K562 (cell line): ENCODE data around the gene PLEKHA7. TPM values are rescaled to one million over a fixed set of nuclear protein-coding genes. Genes with fewer than 3 reads are reported as not detected.

Experiments used
- ATAC-seq: fragments of 200-7000 bp; cut with Tn5 transposase; 3 replicates; pipeline ENCODE4 v1.9.1; 2020; ENCODE audit warnings: moderate library complexity
- BruUV-seq: library from RNA; stranded (reverse); fragments of 400-500 nt; replicated peaks from 2 replicates; lab custom pipeline; 2021; lab: Mats Ljungman, UMichigan
- CTCF ChIA-PET: fragments of 300-600 bp; formaldehyde crosslinking; extraction: SDS; loops from one replicate; lab custom pipeline; 2021; ENCODE audit warnings: low intra/inter-chr PET ratio; lab: Yijun Ruan, JAX
- POLR2A ChIA-PET: fragments of 300-600, 350-650 bp; sonication (Branson Sonifier 250); formaldehyde crosslinking; extraction: SDS; loops from one replicate; lab custom pipeline; 2021; ENCODE audit warnings: antibody characterized with exemption, inconsistent platforms; lab: Yijun Ruan, JAX
- DNase-seq, 4 experiments: peaks; one replicate each; pipeline versions ENCODE4 v3.0.0 to v3.0.0-alpha.2; 2011 to 2018; ENCODE audit warnings: low spot score in 3 of 4, mixed read lengths in 3 of 4; ENCODE audit errors: extremely low read depth in 1 of 4
- FAIRE-seq: peaks from 2 replicates; lab custom pipeline; 2011; peaks lifted over from hg19 to GRCh38; lab: Jason Lieb, UNC
- H2AFZ ChIP-seq: 2 replicates; pipeline ENCODE4 v1.6.0; 2011; ENCODE audit warnings: low read depth, low read length, control low read depth, inconsistent platforms
- H3K27ac ChIP-seq: fragments of 200-600 bp; 3 replicates; pipeline ENCODE4 v1.8.0; 2011; ENCODE audit warnings: low read depth, mild to moderate bottlenecking, control low read depth, inconsistent platforms, low read length, moderate library complexity, mixed read lengths; ENCODE audit errors: extremely low read depth
- H3K27me3 ChIP-seq, 2 experiments: fragments of 300-600 bp in 1 of 2; 2 replicates in 1 of 2; 3 replicates in 1 of 2; pipeline versions ENCODE4 v1.6.0 to v1.8.0; 2011; ENCODE audit warnings: inconsistent platforms in 2 of 2, low read length in 2 of 2, mild to moderate bottlenecking in 1 of 2, mixed read lengths in 1 of 2, moderate library complexity in 1 of 2; ENCODE audit not compliant: control insufficient read depth in 2 of 2, insufficient read depth in 2 of 2
- H3K36me3 ChIP-seq: fragments of 300-600 bp; 3 replicates; pipeline ENCODE4 v1.8.0; 2011; ENCODE audit warnings: mild to moderate bottlenecking, low read length, inconsistent platforms; ENCODE audit not compliant: control insufficient read depth, insufficient read depth
- H3K4me1 ChIP-seq, 2 experiments: fragments of 200-600 bp in 1 of 2; replicated peaks in 1 of 2; 2 replicates in 1 of 2; 3 replicates in 1 of 2; pipeline versions ENCODE4 v1.5.1 to v1.8.0; 2011; ENCODE audit warnings: inconsistent platforms in 2 of 2, low read length in 2 of 2, mild to moderate bottlenecking in 1 of 2, mixed read lengths in 1 of 2, moderate library complexity in 1 of 2; ENCODE audit not compliant: control insufficient read depth in 2 of 2, insufficient read depth in 2 of 2
- H3K4me2 ChIP-seq: 2 replicates; pipeline ENCODE4 v1.6.1; 2011; ENCODE audit warnings: low read length, control low read depth, inconsistent platforms, mixed read lengths; ENCODE audit not compliant: insufficient read depth
- H3K4me3 ChIP-seq: fragments of 200-600 bp; sonication (generic), shearing (Covaris generic); 2 replicates; pipeline ENCODE4 v1.5.1; 2016; ENCODE audit warnings: control low read depth, inconsistent platforms
- H3K79me2 ChIP-seq: fragments of 200-600 bp; 3 replicates; pipeline ENCODE4 v1.8.0; 2011; ENCODE audit warnings: low read length, inconsistent platforms; ENCODE audit not compliant: control insufficient read depth, insufficient read depth
- H3K9ac ChIP-seq, 2 experiments: 2 replicates each; pipeline versions ENCODE4 v1.6.0 to v1.6.1; 2011; ENCODE audit warnings: low read depth in 2 of 2, low read length in 2 of 2, control low read depth in 1 of 2, inconsistent platforms in 1 of 2, mild to moderate bottlenecking in 1 of 2, mixed read lengths in 1 of 2; ENCODE audit not compliant: insufficient read depth in 1 of 2
- H3K9me1 ChIP-seq: one replicate; pipeline ENCODE4 v1.6.0; 2011; ENCODE audit warnings: inconsistent platforms, mild to moderate bottlenecking, low read length, moderate library complexity; ENCODE audit not compliant: control insufficient read depth, insufficient read depth
- H3K9me3 ChIP-seq: replicated peaks from 2 replicates; pipeline ENCODE4 v1.5.1; 2011; ENCODE audit warnings: low read depth, low read length, inconsistent platforms; ENCODE audit not compliant: control insufficient read depth, insufficient read depth
- H4K20me1 ChIP-seq: replicated peaks from 2 replicates; pipeline ENCODE4 v1.6.1; 2011; ENCODE audit warnings: low read length, inconsistent platforms, mixed read lengths; ENCODE audit not compliant: control insufficient read depth, insufficient read depth
- BRCA1 ChIP-seq, 2 experiments: fragments of 450-650 bp in 1 of 2; sonication (generic) in 1 of 2; formaldehyde crosslinking in 1 of 2; IDR thresholded peaks; 2 replicates each; pipeline versions ENCODE4 v1.5.0 to v1.6.1; 2017 to 2020; ENCODE audit warnings: mild to moderate bottlenecking in 1 of 2, missing genetic modification reagents in 1 of 2
- MAX ChIP-seq: sonication (generic); formaldehyde crosslinking; IDR thresholded peaks from 2 replicates; pipeline ENCODE4 v1.9.0; 2022; ENCODE audit warnings: mild to moderate bottlenecking, missing genetic modification reagents
- RBM25 ChIP-seq: fragments of 200-400 bp; formaldehyde crosslinking; IDR thresholded peaks from 2 replicates; pipeline ENCODE4 v1.6.1; 2018; ENCODE audit warnings: low read length, low read depth, moderate library complexity; ENCODE audit not compliant: severe bottlenecking
- TCF15 ChIP-seq: fragments of 250-450 bp; sonication (Bioruptor Pico); IDR thresholded peaks from 2 replicates; pipeline ENCODE4 v1.8.0; 2022; ENCODE audit warnings: moderate library complexity, mild to moderate bottlenecking, inconsistent platforms
- WGBS: fragments of 100-300 bp; shearing (Covaris generic); methylation state at CpG from one replicate; pipeline ENCODE4 v1.1.6; 2016; ENCODE audit warnings: low coverage, mixed read lengths; ENCODE audit not compliant: insufficient coverage; ENCODE audit errors: missing lambda C conversion rate; 5-methylcytosine and 5-hydroxymethylcytosine counted together
- in situ Hi-C: fragments of 300-500 bp; cut with MboI; formaldehyde crosslinking; loops from 4 replicates; pipeline ENCODE4 v1.15.0; 2018; ENCODE audit warnings: inconsistent platforms, mixed read lengths
- intact Hi-C: fragments of 100-400 bp; cut with micrococcal nuclease; formaldehyde crosslinking; loops from 2 replicates; pipeline ENCODE4 v1.14.2; 2022
- polyA plus RNA-seq, 8 experiments: library from polyadenylated mRNA; depleted of rRNA in 4 of 8; stranded (reverse) in 5 of 8; unstranded in 3 of 8; fragments of >200 nt; fragmentation: Nextera tagmentation in 2 of 8; fragmentation: Illumina TruSeq in 1 of 8; extraction: Ambion mirVana in 2 of 8; extraction: Trizol in 1 of 8; gene quantifications; 2 replicates each; pipeline versions ENCODE4 v1.2.1 to v1.2.3, GENCODE V29; 2011 to 2014; ENCODE audit warnings: inconsistent platforms in 1 of 8, missing spikeins in 1 of 8
- total RNA-seq, 7 experiments: library from RNA; depleted of rRNA in 6 of 7; stranded (reverse); fragments of >200 nt in 6 of 7; fragmentation: Illumina TruSeq in 2 of 7; extraction: Trizol in 2 of 7; gene quantifications; 2 replicates each; pipeline versions ENCODE4 v1.2.1 to v1.2.3, GENCODE V29; 2011 to 2021; ENCODE audit warnings: low replicate concordance in 1 of 7

PLEKHA7 gene
- total and polyA plus RNA-seq, 9 of the 15 experiments (the other 6 are each of a cell fraction or from before 2014, with no cell fraction given): 0.06 to 0.77 (median 0.20) TPM; not detected in 1

- TF ChIP-seq MAX (CRISPR knock-in tag) (no peak), BRCA1 (IDR thresholded peaks at IDR 0.05) (no peak), BRCA1 (CRISPR knock-in tag; IDR thresholded peaks at IDR 0.05) (no peak)
- TF ChIP-seq, all 486 proteins: peak for 2
Measured at GRCh38 chr11:16817351-16817750, 196.9 kb downstream of the PLEKHA7 start (continued).

GRCh38 chr11:16816358-16817270, 197.6 kb downstream of the PLEKHA7 start:
- under 1% methylated on average over 27 of the region's 32 CpGs for WGBS
- CTCF ChIA-PET: no interaction called here
- FAIRE-seq (no peak), DNase-seq (no peak), ATAC-seq (no peak)
- H4K20me1 ChIP-seq: no peaks in the 10 kb centered on the region
- TF ChIP-seq RBM25 (peak; percentile 82), TCF15 (CRISPR knock-in tag) (no peak)
- POLR2A ChIA-PET: no interaction called here
- H3K79me2 ChIP-seq: no peaks in the 10 kb centered on the region
- in situ Hi-C loops: loop anchor here (5.0 kb wide), 1 partner anchor 246 kb away; no protein-coding TSS in a partner anchor
- intact Hi-C loops: no loop called here
- H2AFZ ChIP-seq: no peak overlapping the region
- H3K9ac ChIP-seq: no peak overlapping the region
- no peaks in the 10 kb centered on the region for H3K9me1 ChIP-seq
- no peak overlapping the region for H3K27ac ChIP-seq
- H3K9me3 ChIP-seq: no peaks in the 10 kb centered on the region
- no TSS peak for BruUV-seq
- no peak overlapping the region for H3K4me3 ChIP-seq
- no peaks in the 10 kb centered on the region for H3K36me3 ChIP-seq
- no peak overlapping the region for H3K4me2 ChIP-seq
- H3K4me1 ChIP-seq: peaks cover 5 to 11% of the 10 kb centered on the region in 2 experiments; a peak in 3 of 5 replicates
- H3K27me3 ChIP-seq: peaks cover 37 to 66% of the 10 kb centered on the region in 2 experiments
